ENCODE results near the gene JAGN1.
"Not testable (repeated sequence)": the region's sequence is repeated elsewhere in the genome, so short reads cannot be mapped to it uniquely, and the experiment has no call there.

Gene JAGN1

DNA sequence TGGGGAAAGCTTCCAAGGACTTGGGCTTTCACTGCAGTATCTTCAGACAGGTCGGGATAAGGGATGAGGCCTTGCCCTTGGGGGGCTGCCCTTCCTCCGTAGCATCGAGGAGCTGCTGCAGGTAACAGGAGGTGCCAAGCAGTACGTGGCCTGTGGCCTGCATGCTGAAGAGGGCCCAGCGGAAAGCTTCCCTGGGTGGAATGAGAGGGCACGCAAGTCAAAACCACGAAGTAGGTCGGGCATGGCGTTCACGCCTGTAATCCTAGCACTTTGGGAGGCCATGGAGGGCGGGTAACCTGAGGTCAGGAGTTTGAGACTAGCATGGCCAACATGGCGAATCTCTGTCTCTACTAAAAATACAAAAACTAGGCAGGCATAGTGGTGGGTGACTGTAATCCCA, 23.3 kb upstream of the JAGN1 start:
- no peak for DNase-seq

DNA sequence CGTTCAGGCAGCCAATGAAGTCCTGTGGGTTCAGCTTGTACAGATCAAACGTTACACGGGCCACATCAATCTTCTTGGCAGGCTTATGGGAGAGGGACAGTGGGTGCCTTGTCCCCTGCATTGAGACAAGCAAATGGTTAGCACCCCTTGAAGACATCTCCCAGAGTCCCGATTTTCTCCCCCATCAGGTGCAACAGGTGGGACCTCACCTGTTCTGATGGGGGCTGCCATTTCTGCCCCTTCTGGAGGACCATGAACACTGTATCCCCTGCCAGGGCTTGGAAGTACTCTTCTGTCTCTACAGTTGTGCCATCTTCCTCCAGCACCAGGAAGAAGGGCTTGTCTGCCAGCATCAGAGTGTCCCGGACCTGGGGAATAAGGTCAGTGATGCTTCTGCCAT, 20.5 kb upstream of the JAGN1 start:
- DNase-seq = no peak

- no peak for DNase-seq
Measured at GRCh38 chr3:9870978-9871377, 19.4 kb upstream of the JAGN1 start.

DNA sequence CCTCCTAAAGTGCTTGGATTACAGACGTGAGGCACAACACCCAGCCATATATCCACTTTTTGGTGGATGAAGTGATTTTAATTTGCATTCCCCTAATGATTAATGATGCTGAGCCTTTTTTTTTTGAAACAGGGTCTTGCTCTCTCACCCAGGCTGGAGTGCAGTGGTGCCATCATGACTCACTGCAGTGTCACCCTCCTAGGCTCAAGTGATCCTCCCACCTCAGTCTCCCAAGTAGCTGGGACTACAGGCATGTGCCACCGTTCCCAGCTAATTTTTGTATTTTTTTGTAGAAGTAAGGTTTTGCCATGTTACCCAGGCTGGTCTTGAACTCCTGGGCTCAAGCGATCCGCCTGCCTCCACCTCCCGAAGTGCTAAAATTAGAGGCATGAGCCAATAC, 18.3 kb upstream of the JAGN1 start:
- not testable (repeated sequence) for DNase-seq

GRCh38 chr3:9875448-9875847, 15.0 kb upstream of the JAGN1 start:
- no peak for DNase-seq

DNA sequence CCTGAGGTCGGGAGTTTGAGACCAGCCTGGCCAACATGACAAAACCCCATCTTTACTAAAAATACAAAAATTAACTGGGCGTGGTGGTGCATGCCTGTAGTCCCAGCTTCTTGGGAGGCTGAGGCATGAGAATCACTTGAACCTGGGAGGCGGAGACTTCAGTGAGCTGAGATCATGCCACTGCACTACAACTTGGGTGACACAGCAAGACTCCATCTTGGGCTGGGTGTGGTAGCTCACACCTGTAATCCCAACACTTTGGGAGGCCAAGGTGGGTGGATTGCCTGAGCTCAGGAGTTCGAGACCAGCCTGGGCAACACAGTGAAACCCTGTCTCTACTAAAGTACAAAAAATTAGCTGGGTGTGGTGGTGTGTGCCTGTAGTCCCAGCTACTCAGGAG, 14.2 kb upstream of the JAGN1 start:
- DNase-seq = not testable (repeated sequence)

- no peak for DNase-seq
Measured at GRCh38 chr3:9876991-9877390, 13.4 kb upstream of the JAGN1 start.

- no peak for DNase-seq
Measured at GRCh38 chr3:9878700-9879099, 11.7 kb upstream of the JAGN1 start.

DNA sequence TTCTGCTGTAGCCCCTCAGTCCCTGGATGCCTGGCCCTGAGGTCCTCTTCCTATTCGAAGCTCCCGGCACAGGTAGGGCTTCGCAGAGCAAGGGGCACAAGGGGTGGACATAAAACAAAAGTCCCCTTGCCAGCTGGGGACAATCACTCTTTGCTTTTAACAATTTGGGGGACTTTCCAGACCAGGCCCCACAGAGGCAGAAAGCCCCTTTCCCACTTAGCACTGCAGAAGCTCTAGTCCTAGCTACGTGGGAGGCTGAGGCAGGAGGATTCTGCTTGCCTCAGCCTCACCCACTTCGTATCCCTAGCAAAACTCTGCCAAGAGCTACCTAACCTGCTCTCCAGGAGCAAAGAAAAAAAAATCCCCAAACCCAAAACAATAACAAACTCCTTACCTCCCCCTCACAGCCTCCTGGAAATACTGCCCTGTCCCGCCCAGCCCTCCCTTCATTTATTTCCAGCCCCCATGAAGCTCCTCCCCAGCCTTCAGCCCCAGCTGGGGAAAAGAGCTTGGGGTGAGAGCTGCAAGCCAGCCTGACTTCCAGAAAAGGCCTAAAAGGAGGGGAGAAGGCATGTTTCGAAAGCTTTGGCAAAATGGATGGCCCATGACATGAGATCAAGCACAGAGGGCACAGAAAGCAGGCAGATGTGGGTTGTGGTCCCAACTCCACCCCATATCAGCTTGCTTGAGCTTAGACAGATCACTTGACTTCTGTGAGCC, 10.4 kb upstream of the JAGN1 start, which contains the start of gene CIDEC:
Gene CIDEC, minus strand, starts transcription at position 424 of the 720 bp plus-strand sequence. CDS start 1,767 bp downstream, outside the sequence.
- no peak for DNase-seq

GRCh38 chr3:9881441-9881840, 9.0 kb upstream of the JAGN1 start:
- DNase-seq = no peak

DNA sequence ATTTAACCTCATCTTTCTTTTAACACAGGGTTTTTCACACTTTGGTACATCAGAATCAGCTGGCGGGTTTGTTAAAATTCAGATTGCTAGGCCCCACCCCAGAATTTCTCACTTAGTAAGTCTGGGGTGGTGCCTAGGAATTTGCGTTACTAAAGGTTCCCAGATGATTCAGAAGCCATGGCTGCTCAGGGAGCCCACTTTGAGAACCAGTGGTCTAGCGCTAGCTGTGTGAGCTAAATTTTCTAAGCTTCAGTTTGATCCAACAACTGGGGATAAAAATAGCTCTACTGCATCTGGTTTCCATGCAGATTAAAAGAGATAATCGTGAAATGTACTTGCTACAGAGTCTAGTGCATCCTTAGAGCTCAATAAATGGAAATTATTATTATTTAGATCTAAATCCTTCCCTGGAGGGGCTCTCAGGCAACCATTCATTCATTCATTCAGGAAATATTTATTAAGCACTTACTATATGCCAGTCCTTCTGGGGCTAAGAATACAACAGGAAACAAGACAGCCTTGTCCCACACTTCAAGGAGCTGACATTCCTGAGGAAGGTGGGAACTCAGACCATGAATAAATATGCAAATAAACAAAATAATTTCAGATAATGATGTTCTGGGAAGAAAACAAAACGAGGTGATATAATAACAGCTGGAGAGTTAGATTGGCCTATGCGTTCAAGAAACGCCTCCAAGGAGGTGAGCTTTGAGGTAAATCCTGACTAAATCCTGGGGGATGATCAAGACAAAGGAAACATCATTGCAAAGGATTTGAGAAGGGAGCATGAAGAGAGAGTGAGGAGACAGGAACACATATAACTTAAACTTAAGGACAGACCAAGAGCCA, 6.5 kb upstream of the JAGN1 start:
- no peak for DNase-seq

- DNase-seq = no peak
Measured at GRCh38 chr3:9884555-9885165, 5.8 kb upstream of the JAGN1 start.

GRCh38 chr3:9886328-9886727, 4.1 kb upstream of the JAGN1 start:
- DNase-seq = no peak

DNA sequence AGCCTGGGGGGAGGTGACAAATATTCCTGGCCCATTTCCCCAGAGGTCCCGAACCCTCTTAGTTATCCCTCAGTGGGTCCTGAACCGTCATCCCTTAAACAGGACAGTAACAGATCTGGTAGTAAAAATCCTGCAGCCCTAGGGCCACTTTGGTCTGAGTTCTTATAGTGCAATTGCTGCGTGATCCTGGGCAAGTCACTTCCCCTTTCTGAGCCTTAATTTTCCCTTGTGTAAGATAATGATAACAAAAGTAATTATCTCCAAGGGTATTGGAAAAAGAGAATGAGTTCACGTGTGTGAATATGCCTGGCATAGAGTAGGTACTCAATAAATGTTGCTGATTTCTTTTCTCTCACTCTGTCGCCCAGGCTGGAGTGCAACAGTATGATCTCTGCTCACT, 2.9 kb upstream of the JAGN1 start:
- DNase-seq = no peak

DNA sequence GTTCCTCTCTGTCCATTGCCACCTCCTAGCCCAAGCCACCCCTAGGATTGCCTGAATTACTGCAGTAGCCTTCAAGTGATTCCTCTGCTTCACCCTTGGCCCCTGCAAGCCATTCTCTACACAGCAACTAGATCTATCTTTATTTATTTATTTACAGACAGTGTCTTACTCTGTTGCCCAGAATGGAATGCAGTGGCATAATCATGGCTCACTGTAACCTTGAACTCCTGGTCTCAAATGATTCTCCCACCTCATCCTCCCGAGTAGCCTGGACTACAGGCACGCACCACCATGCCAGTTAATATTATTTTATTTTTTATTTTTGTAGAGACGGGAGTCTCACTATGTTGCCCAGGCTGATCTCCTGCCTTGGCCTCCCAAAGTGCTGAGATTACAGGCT, 1.9 kb upstream of the JAGN1 start:
- no peak for DNase-seq

DNA sequence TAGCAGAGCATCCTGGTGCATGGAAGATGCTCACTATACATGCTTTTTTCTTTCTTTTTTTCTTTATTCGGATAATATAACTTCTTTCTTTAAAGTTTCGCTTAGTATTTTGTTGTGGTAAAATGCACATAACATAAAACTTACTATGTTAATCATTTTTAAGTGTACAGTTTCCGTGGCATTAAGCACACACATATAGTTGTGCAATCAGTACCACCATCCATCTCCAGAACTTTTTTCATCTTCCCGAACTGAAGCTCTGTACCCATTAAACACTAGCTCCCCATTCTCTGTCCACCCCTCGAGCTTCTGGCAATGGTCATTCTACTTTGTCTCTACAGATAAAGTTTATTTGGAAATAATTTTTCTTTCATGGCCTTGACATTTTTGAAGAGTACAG, 1.0 kb upstream of the JAGN1 start:
- DNase-seq = no peak

GRCh38 chr3:9891072-9891622, 737 bp downstream of the JAGN1 start:
- DNase-seq = no peak

- DNase-seq = no peak
Measured at GRCh38 chr3:9893739-9894138, 3.3 kb downstream of the JAGN1 start.

GRCh38 chr3:9895715-9896114, 5.3 kb downstream of the JAGN1 start:
- DNase-seq = not testable (repeated sequence)

- not testable (repeated sequence) for DNase-seq
Measured at GRCh38 chr3:9896755-9897407, 6.5 kb downstream of the JAGN1 start.

GRCh38 chr3:9897408-9898372, 7.3 kb downstream of the JAGN1 start:
- DNase-seq = no peak
